ENCODE measurements around the gene AGPAT3.

AGPAT3 gene

GRCh38 chr21:43943512-43944077, 78.6 kb downstream of the AGPAT3 start:
- Histone ChIP-seq H3K27me3 (replicated peaks) (no peaks in the 10 kb centered on the region), H3K36me3 (replicated peaks) (no peaks in the 10 kb centered on the region), H3K27ac (no peak overlapping the region), H3K4me3 (ENCODE audit: low read depth, low read length) (no peak overlapping the region)
- TF ChIP-seq CTCF (IDR thresholded peaks at IDR 0.05; ENCODE audit: low read depth, low read length, missing control alignments): no peak
- DNase-seq: no peak
- in situ Hi-C loops (cut with HindIII; ENCODE audit: low pct_ligation_motif_present, low sequenced_read_pairs): no loop called here

GRCh38 chr21:43944078-43944633, 79.1 kb downstream of the AGPAT3 start:
- Histone ChIP-seq H3K36me3 (replicated peaks) (no peaks in the 10 kb centered on the region), H3K27ac (no peak overlapping the region), H3K4me3 (ENCODE audit: low read depth, low read length) (no peak overlapping the region), H3K27me3 (replicated peaks) (no peaks in the 10 kb centered on the region)
- no peak for TF ChIP-seq CTCF (IDR thresholded peaks at IDR 0.05; ENCODE audit: low read depth, low read length, missing control alignments)
- no peak for DNase-seq
- in situ Hi-C loops (cut with HindIII; ENCODE audit: low pct_ligation_motif_present, low sequenced_read_pairs): no loop called here

GRCh38 chr21:43944757-43945156, 79.7 kb downstream of the AGPAT3 start:
- Histone ChIP-seq H3K4me3 (ENCODE audit: low read depth, low read length) (no peak overlapping the region), H3K27ac (no peak overlapping the region), H3K27me3 (replicated peaks) (no peaks in the 10 kb centered on the region), H3K36me3 (replicated peaks) (no peaks in the 10 kb centered on the region)
- DNase-seq: no peak
- no peak for TF ChIP-seq CTCF (IDR thresholded peaks at IDR 0.05; ENCODE audit: low read depth, low read length, missing control alignments)
- in situ Hi-C loops (cut with HindIII; ENCODE audit: low pct_ligation_motif_present, low sequenced_read_pairs): no loop called here

DNA sequence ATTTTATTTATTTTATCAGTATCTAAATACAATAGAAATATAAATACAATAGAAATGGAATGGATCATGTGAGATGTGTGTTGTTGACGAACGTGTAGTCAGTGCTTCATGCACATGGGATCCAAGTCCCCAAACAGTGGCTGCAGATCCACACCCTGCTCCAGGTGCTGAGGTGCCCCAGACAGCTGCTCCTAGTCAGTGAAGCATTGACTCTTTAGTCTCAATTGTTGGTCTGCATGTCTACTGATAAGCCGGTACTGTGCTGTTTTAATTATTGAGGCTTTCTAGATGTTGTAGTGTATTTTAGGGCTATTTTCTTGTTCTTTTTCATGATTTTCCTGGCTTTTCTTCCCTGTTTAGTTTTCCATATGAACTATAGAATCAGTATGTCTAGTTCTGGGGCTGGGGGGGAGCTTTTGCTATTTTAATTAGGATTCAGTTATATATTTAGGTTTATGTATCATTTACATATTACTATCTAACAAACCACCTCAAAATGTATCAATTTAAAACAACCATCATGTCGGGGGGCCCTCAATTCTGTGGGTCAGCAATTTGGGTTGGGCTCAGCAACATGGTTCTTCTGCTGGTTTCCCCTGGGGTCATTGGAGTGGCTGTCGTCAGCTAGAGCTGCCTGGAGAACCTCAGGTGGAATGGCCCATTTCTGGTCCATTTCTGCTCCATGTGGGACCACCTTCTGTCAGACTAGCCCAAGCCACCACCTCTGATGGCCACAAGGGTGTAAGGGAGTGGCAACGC, 83.9 kb downstream of the AGPAT3 start:
- in situ Hi-C loops (cut with HindIII; ENCODE audit: low pct_ligation_motif_present, low sequenced_read_pairs): no loop called here
- no peak for DNase-seq
- Histone ChIP-seq H3K27ac (no peak overlapping the region), H3K4me3 (ENCODE audit: low read depth, low read length) (no peak overlapping the region), H3K36me3 (replicated peaks) (no peaks in the 10 kb centered on the region), H3K27me3 (replicated peaks) (no peaks in the 10 kb centered on the region)
- no peak for TF ChIP-seq CTCF (IDR thresholded peaks at IDR 0.05; ENCODE audit: low read depth, low read length, missing control alignments)

DNA sequence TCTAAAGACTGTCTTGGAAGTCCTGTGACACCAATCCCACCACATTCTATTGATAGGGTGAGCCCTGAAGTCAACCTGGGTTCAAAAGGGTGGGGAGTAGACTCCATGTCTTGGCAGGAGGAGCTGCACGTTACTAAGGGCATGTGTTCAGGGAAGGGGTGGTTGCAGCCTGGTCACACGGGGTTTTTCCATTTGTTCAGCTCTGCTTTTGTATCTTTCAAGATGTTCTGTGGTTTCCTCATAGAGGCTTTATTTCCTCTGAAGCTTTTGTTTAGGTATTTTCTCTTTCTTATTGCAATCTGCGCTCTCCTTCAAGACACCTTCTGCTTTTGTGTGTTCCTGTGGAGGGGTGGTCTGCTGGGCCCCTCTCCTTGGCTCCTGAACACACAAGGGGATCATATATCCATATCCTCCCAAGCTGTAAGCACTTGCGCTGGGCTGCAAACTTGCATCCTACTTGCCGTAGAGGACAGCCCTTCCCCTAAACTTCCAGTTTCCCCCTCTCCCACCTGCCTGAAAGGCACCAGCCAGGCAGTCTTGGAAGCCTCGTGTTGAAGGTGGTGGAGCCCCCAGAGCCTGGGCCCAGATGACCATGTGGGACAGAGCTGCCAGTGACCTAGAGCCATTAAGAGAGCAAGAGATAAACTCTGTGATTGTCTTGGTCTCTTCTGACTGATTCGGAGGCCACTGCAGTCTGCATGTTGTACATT, 84.6 kb downstream of the AGPAT3 start:
- in situ Hi-C loops (cut with HindIII; ENCODE audit: low pct_ligation_motif_present, low sequenced_read_pairs): no loop called here
- no peak overlapping the region for H3K4me3 ChIP-seq (ENCODE audit: low read depth, low read length)
- DNase-seq: no peak
- H3K27me3 ChIP-seq (replicated peaks): no peaks in the 10 kb centered on the region
- no peaks in the 10 kb centered on the region for H3K36me3 ChIP-seq (replicated peaks)
- H3K27ac ChIP-seq: no peak overlapping the region
- TF ChIP-seq CTCF (IDR thresholded peaks at IDR 0.05; ENCODE audit: low read depth, low read length, missing control alignments): no peak
